IPS DF 19.7 (cell line): Measurements from ENCODE around the gene TRIM67.

Source experiments
- DNase-seq: peaks from one replicate; pipeline ENCODE4 v3.0.0-alpha.2; 2013; ENCODE audit warnings: low read depth, low spot score

Gene TRIM67

GRCh38 chr1:231183639-231184590 lies 22.1 kb downstream of the TRIM67 start:
- no peak for DNase-seq

GRCh38 chr1:231184891-231185290 lies 23.0 kb downstream of the TRIM67 start:
- no peak for DNase-seq

DNA sequence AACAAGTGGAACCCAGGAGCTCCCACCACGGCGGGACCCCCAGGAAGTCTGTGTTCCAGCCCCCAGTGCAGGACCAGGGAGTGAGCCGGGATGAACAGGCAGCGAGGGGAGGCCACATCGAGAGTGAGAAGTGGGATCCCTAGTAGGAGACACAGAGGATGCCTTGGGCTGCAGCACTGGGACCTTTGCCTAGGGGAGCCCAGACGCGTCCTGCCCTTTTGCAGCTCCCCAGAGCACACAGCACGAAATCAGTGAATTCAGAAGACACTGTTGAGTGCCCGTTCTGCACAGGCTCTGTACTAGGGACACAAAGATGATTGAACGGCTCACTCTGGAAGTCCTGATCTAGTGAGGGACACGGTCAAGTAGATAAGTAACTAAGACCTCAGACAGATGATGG lies 23.5 kb downstream of the TRIM67 start:
- DNase-seq = no peak

- DNase-seq = no peak
These were observed 24.7 kb downstream of the TRIM67 start for GRCh38 chr1:231186356-231187115.

DNA sequence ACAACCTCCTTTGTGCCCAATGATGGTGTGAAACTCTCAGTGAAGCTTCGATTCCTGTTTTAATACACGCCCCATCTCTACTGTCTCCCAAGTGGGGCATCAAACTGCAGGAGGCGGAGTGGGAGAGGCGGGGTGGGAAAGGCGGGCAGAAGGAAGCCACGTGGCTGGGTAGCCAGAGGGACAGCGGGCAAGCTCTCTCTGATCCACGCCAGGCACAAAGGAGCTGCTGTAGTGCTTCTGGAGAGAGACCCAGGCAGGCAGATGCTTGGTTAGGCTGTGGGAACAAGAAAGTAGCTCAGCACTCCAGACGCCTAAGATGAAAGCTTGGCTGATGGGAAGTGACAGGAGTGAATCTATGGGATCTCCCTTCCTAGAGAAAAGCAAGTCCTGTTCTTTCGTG lies 25.7 kb downstream of the TRIM67 start:
- no peak for DNase-seq

DNA sequence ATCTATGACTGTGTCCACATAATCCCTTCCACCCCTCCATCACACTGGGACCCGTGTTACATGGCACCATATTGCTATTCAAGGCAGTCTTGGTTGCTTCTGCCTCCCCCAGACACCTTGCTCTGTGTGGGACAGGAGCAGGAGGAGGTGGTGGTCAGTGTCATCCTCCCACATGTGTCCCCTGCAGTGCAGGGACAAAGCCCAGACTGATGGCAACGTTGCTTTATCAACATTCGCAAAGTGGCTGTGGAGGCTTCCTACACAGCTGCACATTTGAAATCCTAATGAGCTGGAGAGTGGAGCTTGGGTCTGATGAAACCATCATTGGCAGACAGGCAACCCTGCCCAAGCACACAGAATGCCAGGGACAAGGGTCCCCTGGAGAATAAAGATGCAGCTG lies 26.2 kb downstream of the TRIM67 start:
- DNase-seq = no peak

GRCh38 chr1:231188768-231189167 lies 26.9 kb downstream of the TRIM67 start:
- no peak for DNase-seq

- DNase-seq = no peak
These were observed 27.9 kb downstream of the TRIM67 start for GRCh38 chr1:231189683-231190270.

DNA sequence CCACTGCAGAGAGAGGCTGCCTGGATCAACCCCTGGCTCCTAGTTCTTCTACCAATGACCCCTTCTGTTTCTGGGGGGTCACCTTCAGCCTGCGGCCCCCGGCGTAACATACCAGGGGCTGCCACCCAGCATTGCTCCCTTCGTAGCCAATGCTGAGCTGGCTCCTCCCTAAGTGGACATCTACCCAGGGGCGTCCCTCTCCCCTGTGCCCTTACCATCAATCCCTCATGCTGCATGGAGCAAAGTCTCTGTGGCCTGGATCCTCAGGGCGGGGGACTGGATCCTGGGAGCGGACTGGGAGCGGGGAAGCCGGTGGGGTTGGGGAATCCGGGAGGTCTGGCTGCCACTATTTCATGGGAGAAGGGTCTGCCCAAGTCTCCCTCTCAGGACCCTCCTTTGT lies 28.6 kb downstream of the TRIM67 start:
- DNase-seq = no peak

DNA sequence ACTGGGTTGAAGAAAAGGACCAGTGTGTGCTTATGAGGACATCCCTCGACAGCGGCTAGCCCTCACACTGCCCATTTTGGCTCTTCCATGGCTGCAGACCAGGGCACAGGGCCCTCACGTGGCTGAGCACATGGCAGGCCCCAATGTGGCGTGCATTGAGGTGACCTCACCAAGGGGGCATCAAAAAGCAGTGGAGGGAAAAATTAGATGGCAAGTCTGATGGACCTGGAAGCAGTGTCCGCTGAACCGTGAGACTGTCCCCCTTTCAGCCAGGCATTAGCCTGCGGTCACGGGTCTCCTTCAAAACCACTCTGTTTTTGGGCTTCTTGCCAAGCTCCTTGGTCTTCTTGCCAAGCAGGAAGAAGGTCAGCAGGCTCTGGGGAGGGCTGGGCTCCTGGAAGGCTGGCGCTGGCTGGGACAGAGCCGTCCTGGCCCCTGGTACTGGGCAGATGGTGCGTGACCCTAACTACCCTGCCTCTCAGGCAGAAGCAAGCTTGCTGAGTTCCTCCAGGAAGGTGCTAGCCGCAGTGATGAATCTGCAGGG lies 30.8 kb downstream of the TRIM67 start:
- no peak for DNase-seq

- DNase-seq = no peak
These were observed 32.0 kb downstream of the TRIM67 start for GRCh38 chr1:231193710-231194340.

DNA sequence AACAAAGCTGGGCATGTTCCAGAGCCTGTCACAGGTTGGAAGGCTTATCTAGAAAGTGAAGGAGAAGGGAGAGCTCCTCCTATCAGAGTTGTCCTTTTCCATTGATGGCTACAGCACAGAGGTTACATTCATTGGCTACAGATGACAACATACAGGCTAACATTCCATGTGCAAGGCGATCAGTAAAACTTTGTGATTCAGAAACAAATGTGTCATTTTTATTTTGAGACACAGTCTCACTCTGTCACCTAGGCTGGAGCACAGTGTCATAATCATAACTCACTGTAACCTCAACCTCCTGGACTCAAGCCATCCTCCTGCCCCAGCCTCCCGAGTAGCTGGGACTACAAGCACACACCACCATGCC lies 32.6 kb downstream of the TRIM67 start:
- DNase-seq = no peak

DNA sequence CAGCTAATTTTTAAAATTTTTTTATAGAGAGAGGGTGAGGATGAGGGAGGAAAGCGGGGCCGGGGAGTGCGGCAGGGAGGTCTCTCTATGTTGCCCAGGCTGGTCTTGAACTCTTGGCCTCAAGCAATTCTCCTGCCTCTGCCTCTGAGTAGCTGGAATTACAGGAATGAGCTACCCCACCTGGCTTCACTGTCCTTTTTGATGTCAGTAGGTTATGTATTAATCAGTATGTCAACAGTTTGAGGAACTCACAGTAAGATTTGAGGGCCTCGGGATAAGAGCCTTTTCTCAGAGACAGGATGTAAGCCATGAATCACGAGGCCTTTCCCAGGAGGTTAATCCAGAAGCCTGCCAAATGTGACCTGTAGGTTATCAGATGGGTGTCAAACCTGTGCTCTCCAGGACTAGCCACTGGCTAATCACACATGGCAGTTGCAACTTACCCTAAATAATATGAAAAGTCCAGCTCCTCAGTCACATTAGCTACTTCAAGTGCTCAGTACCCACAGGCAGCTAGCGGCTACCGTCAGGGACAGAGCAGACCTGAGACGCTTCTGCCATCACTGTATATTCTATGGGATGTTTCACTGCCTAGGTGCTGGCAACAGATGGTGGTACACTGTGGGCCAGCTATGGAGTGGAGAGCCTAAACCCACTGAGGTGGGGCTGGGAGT lies 33.1 kb downstream of the TRIM67 start:
- no peak for DNase-seq

DNA sequence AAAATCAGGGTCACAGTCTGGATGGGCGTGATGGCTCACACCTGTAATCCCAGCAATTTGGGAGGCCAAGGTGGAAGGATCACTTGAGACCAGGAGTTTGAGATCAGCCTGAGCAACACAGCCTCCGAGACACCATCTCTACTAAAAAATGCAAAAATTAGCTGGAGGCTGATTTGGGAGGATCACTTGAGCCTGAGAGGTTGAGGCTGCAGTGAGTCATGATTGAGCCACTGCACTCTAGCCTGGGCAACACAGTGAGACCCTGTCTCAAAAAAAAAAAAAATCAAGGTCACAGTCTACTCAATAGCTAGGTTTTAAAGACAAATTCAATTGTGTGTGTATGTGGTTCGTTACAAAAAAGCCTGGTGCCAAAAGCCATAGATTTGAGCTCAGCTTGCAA lies 34.4 kb downstream of the TRIM67 start:
- no peak for DNase-seq

DNA sequence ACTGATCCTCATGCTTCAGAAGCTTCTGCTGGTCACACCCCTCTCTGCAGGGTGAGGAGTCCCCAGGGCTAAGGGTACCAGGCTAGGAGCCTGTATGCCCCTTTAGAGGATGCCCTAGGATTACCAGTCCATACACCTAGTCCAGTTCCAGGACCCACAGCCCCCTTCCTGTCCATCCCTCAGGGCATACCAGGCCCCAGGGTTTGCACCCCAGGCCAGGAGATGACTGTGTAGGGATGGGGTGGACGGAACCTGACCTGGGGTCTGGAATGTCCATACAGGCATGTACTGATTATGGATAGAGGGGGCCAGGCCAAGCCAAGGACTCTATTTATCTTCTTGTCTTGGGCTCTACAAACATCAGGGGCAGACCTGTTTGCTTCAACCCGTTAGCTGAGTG lies 34.9 kb downstream of the TRIM67 start:
- no peak for DNase-seq

DNA sequence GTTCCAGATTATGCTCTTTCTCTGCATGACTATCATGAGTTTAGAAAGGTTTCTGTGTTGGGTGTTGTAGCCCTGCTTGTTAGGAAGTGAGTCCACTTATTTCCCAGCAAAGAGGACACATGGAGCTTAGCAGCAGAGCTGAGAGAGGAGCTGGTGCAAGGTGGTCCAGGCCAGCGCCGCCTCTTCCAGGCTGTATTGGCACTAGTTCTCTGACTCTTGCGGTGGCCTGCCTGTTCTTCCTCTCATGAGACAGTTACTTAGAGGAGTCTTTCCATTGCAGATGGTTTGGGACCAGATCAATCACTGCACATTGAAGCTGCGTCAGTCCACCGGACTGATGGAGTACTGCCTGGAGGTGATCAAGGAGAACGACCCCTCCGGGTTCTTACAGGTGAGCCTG lies 38.0 kb downstream of the TRIM67 start:
- no peak for DNase-seq

GRCh38 chr1:231200388-231201031 lies 38.7 kb downstream of the TRIM67 start:
- no peak for DNase-seq

DNA sequence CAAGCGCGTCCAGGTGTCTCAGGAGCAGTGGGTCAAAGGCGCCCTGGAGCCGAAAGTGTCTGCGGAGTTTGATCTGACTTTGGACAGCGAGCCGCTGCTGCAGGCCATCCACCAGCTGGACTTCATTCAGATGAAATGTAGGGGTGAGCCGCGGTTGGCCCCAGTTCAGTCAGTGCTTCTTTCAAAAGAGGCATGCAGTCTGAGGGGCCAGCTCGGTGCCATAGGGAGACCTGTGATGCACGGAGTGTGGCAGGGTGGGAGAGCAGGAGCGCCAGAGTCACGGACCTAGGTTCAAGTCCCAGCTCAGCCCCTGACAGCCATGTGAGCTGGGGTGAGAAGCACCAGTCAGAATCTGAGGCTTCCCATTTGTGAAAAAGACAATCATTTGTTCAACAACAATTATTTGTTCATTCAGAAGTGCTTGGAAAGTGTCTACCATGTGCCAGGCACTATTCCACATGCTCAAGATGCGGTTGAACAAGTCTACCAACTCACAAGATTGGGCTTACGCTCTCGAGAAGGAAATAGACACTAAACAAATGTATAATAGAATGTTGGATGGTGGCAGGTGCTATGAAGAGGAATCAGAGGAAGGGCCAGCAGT lies 39.6 kb downstream of the TRIM67 start:
- DNase-seq = no peak

DNA sequence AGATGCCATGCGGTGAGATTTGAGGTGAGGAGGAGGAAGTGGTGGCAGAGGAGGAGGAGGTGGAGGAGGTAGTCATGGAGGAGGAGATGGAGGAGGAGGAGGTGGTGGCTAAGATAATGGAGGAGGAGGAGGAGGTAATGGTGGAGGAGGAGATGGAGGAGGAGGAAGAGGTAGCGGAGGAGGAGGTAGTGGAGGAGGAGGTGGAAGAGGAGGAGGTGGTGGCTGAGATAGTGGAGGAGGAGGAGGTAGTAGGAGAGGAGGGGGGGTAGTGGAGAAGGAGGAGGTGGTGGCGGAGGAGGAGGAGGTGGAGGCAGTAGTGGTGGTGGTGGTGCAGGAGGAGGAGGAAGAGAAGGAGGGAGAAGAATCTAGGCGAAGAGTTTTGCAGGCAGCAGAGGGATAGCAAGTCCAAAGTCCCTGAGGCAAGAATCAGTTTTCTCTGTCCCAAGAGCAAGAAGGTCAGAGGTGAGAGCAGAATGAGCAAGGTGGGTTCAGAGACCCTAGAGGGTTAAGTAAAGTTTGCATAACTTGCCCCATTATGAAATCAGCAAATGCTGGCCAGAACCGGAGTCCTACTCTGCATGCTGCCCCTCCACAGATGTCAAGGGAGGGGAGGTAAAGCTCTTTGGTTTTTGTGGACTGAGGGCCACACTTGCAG lies 40.2 kb downstream of the TRIM67 start:
- no peak for DNase-seq
